Measurements from ENCODE around the gene ATP6V1C2. TPM values are rescaled to one million over a fixed set of nuclear protein-coding genes. Genes with fewer than 3 reads are reported as not detected.
"Not testable (repeated sequence)": the region's sequence is repeated elsewhere in the genome, so short reads cannot be mapped to it uniquely, and the experiment has no call there.

ATP6V1C2 gene
- total and polyA plus RNA-seq, 9 of the 15 experiments (the other 6 are each of a cell fraction or from before 2014, with no cell fraction given) = 0.01 to 0.31 (median 0.10) TPM; not detected in 4

GRCh38 chr2:10805990-10806389, 84.6 kb downstream of the ATP6V1C2 start:
- 86% methylated on average over 4 of the region's 6 CpGs for WGBS (ENCODE audit: insufficient coverage, low coverage, missing lambda C conversion rate)
- FAIRE-seq; BruUV-seq (replicated peaks); CTCF ChIA-PET (ENCODE audit: low intra/inter-chr PET ratio); H3K27me3 ChIP-seq (ENCODE audit: control insufficient read depth in 2 of 2, insufficient read depth in 2 of 2, low read length in 2 of 2); H2AFZ ChIP-seq (ENCODE audit: low read depth, low read length); H3K4me2 ChIP-seq (ENCODE audit: insufficient read depth, low read length); H3K4me3 ChIP-seq; in situ Hi-C loops (cut with MboI); H3K9me1 ChIP-seq (ENCODE audit: control insufficient read depth, insufficient read depth, low read length); H3K9me3 ChIP-seq (replicated peaks; ENCODE audit: control insufficient read depth, insufficient read depth, low read depth, low read length); H3K9ac ChIP-seq (ENCODE audit: insufficient read depth in 1 of 2, low read depth in 2 of 2, low read length in 2 of 2); DNase-seq (ENCODE audit: extremely low read depth in 1 of 4, low spot score in 3 of 4); H3K27ac ChIP-seq (ENCODE audit: extremely low read depth, low read depth, low read length); ATAC-seq; POLR2A ChIA-PET; intact Hi-C loops (cut with micrococcal nuclease): not testable (repeated sequence)
- TF ChIP-seq ZNF121 (CRISPR knock-in tag; conservative IDR thresholded peaks at IDR 0.05) = peak; percentile 78
- H3K79me2 ChIP-seq (ENCODE audit: control insufficient read depth, insufficient read depth, low read length) = peaks cover 82% of the 10 kb centered on the region
- H3K4me1 ChIP-seq (replicated peaks in 1 of 2; ENCODE audit: control insufficient read depth in 2 of 2, insufficient read depth in 2 of 2, low read length in 2 of 2) = peaks cover 3 to 26% of the 10 kb centered on the region in 2 experiments; a peak in 2 of 5 replicates
- H4K20me1 ChIP-seq (replicated peaks; ENCODE audit: control insufficient read depth, insufficient read depth, low read length) = peaks cover 46% of the 10 kb centered on the region
- peaks cover 68% of the 10 kb centered on the region; the same call in 2 of the 3 replicates for H3K36me3 ChIP-seq (ENCODE audit: control insufficient read depth, insufficient read depth, low read length)

- Histone ChIP-seq H3K4me1 (replicated peaks in 1 of 2; ENCODE audit: control insufficient read depth in 2 of 2, insufficient read depth in 2 of 2, low read length in 2 of 2) (peaks cover 3 to 30% of the 10 kb centered on the region in 2 experiments; a peak in 2 of 5 replicates), H3K79me2 (ENCODE audit: control insufficient read depth, insufficient read depth, low read length) (peaks cover 82% of the 10 kb centered on the region), H3K27me3 (ENCODE audit: control insufficient read depth in 2 of 2, insufficient read depth in 2 of 2, low read length in 2 of 2) (no peaks in the 10 kb centered on the region), H3K9ac (ENCODE audit: insufficient read depth in 1 of 2, low read depth in 2 of 2, low read length in 2 of 2) (no peak overlapping the region), H3K4me2 (ENCODE audit: insufficient read depth, low read length) (no peak overlapping the region), H3K4me3 (no peak overlapping the region), H3K9me3 (replicated peaks; ENCODE audit: control insufficient read depth, insufficient read depth, low read depth, low read length) (no peaks in the 10 kb centered on the region), H3K27ac (ENCODE audit: extremely low read depth, low read depth, low read length) (no peak overlapping the region), H2AFZ (ENCODE audit: low read depth, low read length) (no peak overlapping the region), H3K9me1 (ENCODE audit: control insufficient read depth, insufficient read depth, low read length) (no peaks in the 10 kb centered on the region), H4K20me1 (replicated peaks; ENCODE audit: control insufficient read depth, insufficient read depth, low read length) (peaks cover 51% of the 10 kb centered on the region), H3K36me3 (ENCODE audit: control insufficient read depth, insufficient read depth, low read length) (peaks cover 65% of the 10 kb centered on the region; the same call in 2 of the 3 replicates)
- no peak for DNase-seq (ENCODE audit: extremely low read depth in 1 of 4, low spot score in 3 of 4)
- CTCF ChIA-PET (ENCODE audit: low intra/inter-chr PET ratio) = no interaction called here
- no peak for TF ChIP-seq RBBP5 (IDR thresholded peaks at IDR 0.05; ENCODE audit: borderline replicate concordance, insufficient read depth, low read length, poor library complexity, severe bottlenecking)
- no peak for TF ChIP-seq SETDB1 (IDR thresholded peaks at IDR 0.05; ENCODE audit: low read length)
- TF ChIP-seq FUS (optimal IDR thresholded peaks at IDR 0.05; ENCODE audit: low read depth, low read length) = no peak
- no peak for TF ChIP-seq GATAD2B (IDR thresholded peaks at IDR 0.05; ENCODE audit: borderline replicate concordance)
- no peak for TF ChIP-seq MXD1 (CRISPR knock-in tag; IDR thresholded peaks at IDR 0.05; ENCODE audit: borderline replicate concordance, poor library complexity, severe bottlenecking)
- TF ChIP-seq RAD51 (IDR thresholded peaks at IDR 0.05; ENCODE audit: borderline replicate concordance, low read depth) = no peak
- TF ChIP-seq SMC3 (conservative IDR thresholded peaks at IDR 0.05; ENCODE audit: insufficient read depth, low read depth, low read length) = no peak
- no peak for TF ChIP-seq ZNF668 (CRISPR knock-in tag; IDR thresholded peaks at IDR 0.05)
- no peak for TF ChIP-seq SIN3B (IDR thresholded peaks at IDR 0.05; ENCODE audit: low read depth)
- no peak for FAIRE-seq
- POLR2A ChIA-PET = no interaction called here
- in situ Hi-C loops (cut with MboI) = no loop called here
- no peak for ATAC-seq
- 86% methylated on average over 3 of the region's 3 CpGs for WGBS (ENCODE audit: insufficient coverage, low coverage, missing lambda C conversion rate)
- intact Hi-C loops (cut with micrococcal nuclease) = no loop called here
- BruUV-seq (replicated peaks) = no TSS peak
These were observed 85.1 kb downstream of the ATP6V1C2 start for GRCh38 chr2:10806543-10806942.

Measured in K562 (cell line).